ENCODE results near the gene METAP1D. TPM values are rescaled to one million over a fixed set of nuclear protein-coding genes. Genes with fewer than 3 reads are reported as not detected.

Gene METAP1D
- total RNA-seq, 1 experiment from 2014 or later: 11.3 TPM

DNA sequence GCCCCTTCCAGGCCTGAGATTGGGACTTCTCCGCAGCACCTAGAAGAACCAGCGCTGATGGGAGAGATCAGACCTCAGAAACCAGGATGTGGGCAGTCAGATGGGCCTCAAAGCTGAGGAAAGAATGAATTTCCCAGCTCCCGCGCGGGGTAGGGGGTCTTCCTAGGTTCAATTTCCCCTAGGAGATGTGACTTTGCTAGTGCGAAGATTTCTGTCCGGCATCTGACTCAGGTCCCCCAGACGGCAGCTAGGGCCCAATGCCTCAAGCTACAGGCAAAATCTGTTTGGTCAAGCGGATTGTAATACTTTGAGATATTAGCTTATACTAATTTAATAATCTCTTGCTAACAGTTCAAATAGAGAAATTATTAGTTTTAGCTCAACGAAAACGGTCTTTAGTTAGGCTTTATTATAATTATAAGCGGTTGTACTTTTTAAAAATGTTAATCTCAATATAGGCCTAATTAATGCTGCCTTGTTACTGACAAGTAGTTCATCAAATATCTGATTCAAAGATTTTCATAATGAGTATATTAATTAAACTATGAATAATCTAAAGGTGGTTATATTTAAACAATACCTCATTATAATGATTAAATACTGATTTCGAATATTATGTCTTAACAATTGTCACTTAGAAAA is 91.4 kb downstream of the METAP1D start:
- H3K27me3 ChIP-seq (replicated peaks): no peaks in the 10 kb centered on the region
- H3K36me3 ChIP-seq: peaks cover 16% of the 10 kb centered on the region
- H3K4me3 ChIP-seq: no peak overlapping the region
- no peak overlapping the region for H3K27ac ChIP-seq
- peak in 1 of 2 experiments; percentile 28 for DNase-seq (ENCODE audit: low read depth in 1 of 2, low spot score in 2 of 2)
- peaks cover 25% of the 10 kb centered on the region for H3K4me1 ChIP-seq (replicated peaks)
- H3K9me3 ChIP-seq (replicated peaks): no peaks in the 10 kb centered on the region

DNA sequence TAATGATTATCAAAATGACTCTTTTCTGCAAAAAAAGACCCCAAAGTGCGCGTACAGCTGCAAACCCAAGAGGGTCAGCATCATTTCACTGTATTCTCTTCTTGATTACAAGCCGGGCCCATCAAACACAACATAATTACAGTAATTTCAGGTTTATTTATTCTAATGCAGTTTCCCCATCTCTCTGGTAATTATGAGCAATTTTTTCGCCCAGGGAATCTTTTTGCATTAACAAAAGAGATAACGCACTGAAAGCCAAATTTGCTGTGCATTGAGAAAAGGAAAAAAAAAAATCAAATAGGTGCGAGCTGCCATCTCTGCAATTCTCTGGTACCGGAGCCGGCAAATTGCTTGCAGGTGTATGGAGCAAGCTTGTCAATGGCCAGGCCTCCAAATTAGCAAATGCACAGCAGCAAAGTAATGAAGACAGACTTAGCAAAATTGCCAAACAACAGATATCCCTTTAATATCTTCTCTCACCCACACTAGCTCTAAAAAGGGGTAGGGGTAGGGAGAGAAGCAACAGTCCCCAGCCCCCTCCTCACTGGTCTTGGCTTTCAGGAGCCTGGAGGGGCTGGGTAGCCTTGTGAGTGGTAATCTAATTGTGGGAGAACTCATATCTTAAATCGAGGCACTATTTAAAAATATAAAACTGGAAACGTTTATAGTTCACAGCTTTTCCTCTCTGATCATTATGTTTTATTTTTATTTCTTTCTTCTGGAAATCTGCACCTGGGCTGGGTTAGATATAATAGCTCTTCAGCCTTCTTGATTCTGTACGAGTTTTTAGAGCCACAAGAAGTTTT is 92.2 kb downstream of the METAP1D start:
- Histone ChIP-seq H3K27me3 (replicated peaks) (no peaks in the 10 kb centered on the region), H3K36me3 (peaks cover 10% of the 10 kb centered on the region), H3K9me3 (replicated peaks) (no peaks in the 10 kb centered on the region), H3K4me1 (replicated peaks) (peaks cover 24% of the 10 kb centered on the region), H3K4me3 (no peak overlapping the region), H3K27ac (no peak overlapping the region)
- no peak for DNase-seq (ENCODE audit: low read depth in 1 of 2, low spot score in 2 of 2)

DNA sequence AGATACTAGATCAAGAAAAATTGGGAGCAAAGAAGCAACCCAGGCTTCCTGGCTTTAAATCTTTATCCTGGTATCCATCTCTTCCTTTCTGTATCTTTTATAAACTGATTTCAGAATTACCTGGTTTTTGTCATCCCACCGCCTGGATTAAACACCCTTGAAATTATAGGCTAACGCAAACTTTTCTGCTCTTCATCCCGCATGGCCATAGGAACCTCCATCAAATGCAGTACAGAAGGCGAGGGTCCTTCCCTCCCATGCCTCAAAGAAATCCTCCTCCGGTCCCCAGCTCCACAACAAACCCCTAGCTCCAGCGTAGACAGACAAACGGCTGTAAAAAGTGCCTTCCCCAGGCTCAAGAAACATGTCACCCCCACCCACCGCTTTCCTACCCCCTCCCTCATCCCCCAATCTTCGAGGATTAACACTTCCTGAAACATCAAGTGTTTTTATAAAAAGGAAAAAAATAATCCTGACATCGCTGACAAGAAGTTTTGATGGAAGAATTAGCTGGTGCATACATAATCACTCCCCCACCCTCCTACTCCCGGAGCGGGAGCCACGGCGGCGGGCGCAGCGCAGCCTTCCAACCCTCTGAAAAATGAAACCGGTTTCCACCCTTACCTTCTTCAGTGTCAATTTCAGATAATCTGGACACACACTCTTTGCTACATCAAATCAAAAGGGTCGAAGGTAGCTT is 93.1 kb downstream of the METAP1D start:
- peaks cover 33% of the 10 kb centered on the region for H3K4me1 ChIP-seq (replicated peaks)
- no peak overlapping the region for H3K4me3 ChIP-seq
- no peaks in the 10 kb centered on the region for H3K27me3 ChIP-seq (replicated peaks)
- no peak for DNase-seq (ENCODE audit: low read depth in 1 of 2, low spot score in 2 of 2)
- no peak overlapping the region for H3K27ac ChIP-seq
- H3K9me3 ChIP-seq (replicated peaks): no peaks in the 10 kb centered on the region
- peaks cover 4% of the 10 kb centered on the region for H3K36me3 ChIP-seq

- H3K27ac ChIP-seq: no peak overlapping the region
- DNase-seq (ENCODE audit: low read depth in 1 of 2, low spot score in 2 of 2): no peak
- no peaks in the 10 kb centered on the region; the same call in 1 of the 2 replicates for H3K36me3 ChIP-seq
- peaks cover 41% of the 10 kb centered on the region for H3K4me1 ChIP-seq (replicated peaks)
- peak overlapping the region; percentile 50 for H3K4me3 ChIP-seq
- no peaks in the 10 kb centered on the region for H3K27me3 ChIP-seq (replicated peaks)
- H3K9me3 ChIP-seq (replicated peaks): no peaks in the 10 kb centered on the region
Measured at GRCh38 chr2:172093416-172094293, 93.9 kb downstream of the METAP1D start.

GRCh38 chr2:172094294-172095145 is 94.8 kb downstream of the METAP1D start:
- DNase-seq (ENCODE audit: low read depth in 1 of 2, low spot score in 2 of 2): peak; percentile 75 to 77
- H3K36me3 ChIP-seq: no peaks in the 10 kb centered on the region; the same call in 1 of the 2 replicates

DNA sequence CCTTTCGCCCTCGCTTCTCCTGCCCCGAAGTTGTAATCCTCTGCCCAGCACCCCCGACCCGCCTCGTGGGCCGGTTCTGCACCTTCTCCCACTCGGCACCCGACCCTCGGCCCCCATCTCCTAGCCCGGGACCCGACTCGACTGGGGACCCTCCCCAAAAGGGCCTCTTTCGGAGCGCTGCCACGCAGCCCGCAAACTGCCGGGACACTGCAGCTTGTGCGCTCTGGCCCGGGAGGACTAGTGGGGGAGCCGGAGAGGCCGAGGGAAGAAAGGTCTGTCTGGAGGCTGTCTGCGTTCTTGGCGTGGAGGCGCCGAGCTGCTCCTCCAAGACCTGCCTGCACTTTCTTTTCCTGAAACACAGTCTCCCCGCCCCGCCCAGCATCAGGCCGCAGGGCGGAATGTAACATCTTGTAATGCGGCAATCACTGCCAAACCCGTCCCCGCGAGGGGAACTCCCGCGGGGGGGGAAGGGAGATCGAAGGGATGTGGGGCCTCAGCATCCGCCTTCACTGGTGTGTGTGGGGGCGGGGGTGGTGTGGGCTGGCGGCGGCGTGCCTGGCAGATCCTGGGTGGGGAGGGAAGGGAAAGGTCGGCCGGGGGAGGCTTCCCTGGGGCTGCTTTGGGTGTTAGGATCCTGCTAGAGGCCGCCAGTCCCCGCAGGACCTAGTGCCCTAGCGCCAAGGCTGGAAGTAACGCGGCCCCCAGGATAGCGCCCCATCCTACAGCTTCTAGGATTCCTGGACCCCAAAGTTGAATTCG is 95.6 kb downstream of the METAP1D start:
- Histone ChIP-seq H3K27me3 (replicated peaks) (no peaks in the 10 kb centered on the region), H3K27ac (peak overlapping the region; percentile 95), H3K4me3 (peak overlapping the region; percentile 50), H3K9me3 (replicated peaks) (no peaks in the 10 kb centered on the region), H3K4me1 (replicated peaks) (peaks cover 51% of the 10 kb centered on the region), H3K36me3 (no peaks in the 10 kb centered on the region; the same call in 1 of the 2 replicates)
- DNase-seq (ENCODE audit: low read depth in 1 of 2, low spot score in 2 of 2): peak; percentile 82 to 89

More at GRCh38 chr2:172094294-172095145, 94.8 kb downstream of the METAP1D start:
- H3K27me3 ChIP-seq (replicated peaks): no peaks in the 10 kb centered on the region
- H3K27ac ChIP-seq: peak overlapping the region; percentile 95
- H3K4me3 ChIP-seq: peak overlapping the region; percentile 50
- H3K4me1 ChIP-seq (replicated peaks): peaks cover 49% of the 10 kb centered on the region
- H3K9me3 ChIP-seq (replicated peaks): no peaks in the 10 kb centered on the region

- Histone ChIP-seq H3K27me3 (replicated peaks) (no peaks in the 10 kb centered on the region), H3K36me3 (no peaks in the 10 kb centered on the region; the same call in 1 of the 2 replicates), H3K27ac (peak overlapping the region; percentile 95), H3K9me3 (replicated peaks) (no peaks in the 10 kb centered on the region), H3K4me1 (replicated peaks) (peaks cover 51% of the 10 kb centered on the region), H3K4me3 (peak overlapping the region; percentile 50)
- peak in 1 of 2 experiments; percentile 56 for DNase-seq (ENCODE audit: low read depth in 1 of 2, low spot score in 2 of 2)
Measured at GRCh38 chr2:172095905-172096625, 96.3 kb downstream of the METAP1D start.

- H3K4me3 ChIP-seq: peak overlapping the region; percentile 50
- DNase-seq (ENCODE audit: low read depth in 1 of 2, low spot score in 2 of 2): peak; percentile 77 to 87
Measured at GRCh38 chr2:172096626-172097547, 97.1 kb downstream of the METAP1D start.

GRCh38 chr2:172097557-172098131 is 97.9 kb downstream of the METAP1D start:
- Histone ChIP-seq H3K9me3 (replicated peaks) (no peaks in the 10 kb centered on the region), H3K27me3 (replicated peaks) (no peaks in the 10 kb centered on the region), H3K36me3 (no peaks in the 10 kb centered on the region; the same call in 1 of the 2 replicates), H3K4me3 (no peak overlapping the region), H3K27ac (peak overlapping the region; percentile 95), H3K4me1 (replicated peaks) (peaks cover 59% of the 10 kb centered on the region)
- no peak for DNase-seq (ENCODE audit: low read depth in 1 of 2, low spot score in 2 of 2)

More at GRCh38 chr2:172096626-172097547, 97.1 kb downstream of the METAP1D start:
- Histone ChIP-seq H3K4me1 (replicated peaks) (peaks cover 57% of the 10 kb centered on the region), H3K36me3 (no peaks in the 10 kb centered on the region; the same call in 1 of the 2 replicates), H3K9me3 (replicated peaks) (no peaks in the 10 kb centered on the region), H3K27me3 (replicated peaks) (no peaks in the 10 kb centered on the region), H3K27ac (peak overlapping the region; percentile 95)

DNA sequence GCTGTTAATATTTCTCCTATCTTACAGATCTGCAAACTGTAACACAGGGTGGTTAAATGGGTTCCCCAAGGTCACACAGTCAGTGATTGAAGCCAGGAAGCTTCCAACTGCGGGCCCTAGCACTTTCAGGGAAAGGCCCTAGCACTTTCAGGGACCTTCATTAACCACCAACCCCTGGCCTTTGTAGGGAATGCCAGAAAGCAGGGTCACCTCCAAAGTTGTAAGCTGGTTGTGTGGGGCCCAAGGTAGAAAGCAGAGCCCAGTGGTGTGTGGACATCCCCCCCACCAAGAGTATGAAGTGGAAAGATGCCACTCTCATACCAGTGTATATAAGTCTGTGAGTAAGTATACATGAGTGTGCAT is 98.5 kb downstream of the METAP1D start:
- Histone ChIP-seq H3K9me3 (replicated peaks) (no peaks in the 10 kb centered on the region), H3K36me3 (no peaks in the 10 kb centered on the region; the same call in 1 of the 2 replicates), H3K4me1 (replicated peaks) (peaks cover 62% of the 10 kb centered on the region), H3K27ac (peak overlapping the region; percentile 95), H3K4me3 (peak overlapping the region; percentile 40; the same call in 1 of the 2 replicates), H3K27me3 (replicated peaks) (no peaks in the 10 kb centered on the region)
- no peak for DNase-seq (ENCODE audit: low read depth in 1 of 2, low spot score in 2 of 2)
